Liver (tissue), 3 donors: ENCODE measurements around the gene CTXND1.

Experiments used
- ATF3 ChIP-seq: IDR thresholded peaks from 2 replicates; pipeline ENCODE4 v1.6.1; 2016; ENCODE audit warnings: antibody characterized with exemption
- CTCF ChIP-seq: fragments of 150-350 bp; IDR thresholded peaks from 2 replicates; pipeline ENCODE4 v1.5.1; 2017; ENCODE audit warnings: improper control_type of control experiment, low read depth, low read length; ENCODE audit not compliant: missing input control
- EGR1 ChIP-seq, 2 donors: IDR thresholded peaks; 2 replicates each; pipeline ENCODE4 v1.6.1; 2016 to 2018; ENCODE audit warnings: antibody characterized with exemption in 2 of 2, low read depth in 2 of 2
- FOXA1 ChIP-seq: IDR thresholded peaks from 2 replicates; pipeline ENCODE4 v1.6.1; 2016; ENCODE audit warnings: antibody characterized with exemption
- GABPA ChIP-seq, 2 donors: IDR thresholded peaks in 1 of 2; conservative IDR thresholded peaks in 1 of 2; 2 replicates each; pipeline ENCODE4 v1.6.1; 2016; ENCODE audit warnings: antibody characterized with exemption in 2 of 2, mild to moderate bottlenecking in 1 of 2, moderate library complexity in 1 of 2
- MAX ChIP-seq: IDR thresholded peaks from 2 replicates; pipeline ENCODE4 v1.6.1; 2016; ENCODE audit warnings: antibody characterized with exemption
- NR2F2 ChIP-seq: IDR thresholded peaks from 2 replicates; pipeline ENCODE4 v1.6.1; 2016; ENCODE audit warnings: antibody characterized with exemption
- RAD21 ChIP-seq, 2 donors: IDR thresholded peaks; 2 replicates each; pipeline ENCODE4 v1.6.1; 2016; ENCODE audit warnings: antibody characterized with exemption in 2 of 2, mild to moderate bottlenecking in 2 of 2
- SP1 ChIP-seq: IDR thresholded peaks from 2 replicates; pipeline ENCODE4 v1.6.1; 2018; ENCODE audit warnings: antibody characterized with exemption, mild to moderate bottlenecking
- TAF1 ChIP-seq: conservative IDR thresholded peaks from 2 replicates; pipeline ENCODE4 v1.6.1; 2016; ENCODE audit warnings: antibody characterized with exemption, mild to moderate bottlenecking
- YY1 ChIP-seq: IDR thresholded peaks from 2 replicates; pipeline ENCODE4 v1.6.1; 2016; ENCODE audit warnings: antibody characterized with exemption, mild to moderate bottlenecking
- donor health status: healthy.
- donor health status: healthy.

- TF ChIP-seq CTCF, result no peak
- TF ChIP-seq SP1, result peak; percentile 51
- no peak for TF ChIP-seq EGR1 (IDR thresholded peaks at IDR 0.05; ENCODE audit: low read depth in 2 of 2)
- peak; percentile 64 to 69 for TF ChIP-seq RAD21 (IDR thresholded peaks at IDR 0.05)
- no peak for TF ChIP-seq NR2F2
- no peak for TF ChIP-seq GABPA (IDR thresholded peaks at IDR 0.05 in 1 of 2, conservative IDR thresholded peaks at IDR 0.05 in 1 of 2)
- no peak for TF ChIP-seq ATF3
- TF ChIP-seq YY1, result peak; percentile 61
- no peak for TF ChIP-seq FOXA1
- no peak for TF ChIP-seq TAF1
- peak; percentile 40 for TF ChIP-seq MAX
Measured at GRCh38 chr15:80176443-80176842, 75.6 kb downstream of the CTXND1 start.
